A549 (cell line): ENCODE measurements around the gene CAMSAP1. TPM values are rescaled to one million over a fixed set of nuclear protein-coding genes. Genes with fewer than 3 reads are reported as not detected.

ENCODE experiments used
- ATAC-seq, 2 experiments: fragments of 200-7000 bp in 1 of 2; fragments of >200 bp in 1 of 2; cut with Nextera tagmentation in 1 of 2; cut with Tn5 transposase in 1 of 2; 3 replicates each; pipeline versions ENCODE4 v1.8.0 to v1.9.1; 2018 to 2020; ENCODE audit warnings: mild to moderate bottlenecking in 1 of 2, moderate library complexity in 1 of 2
- CTCF ChIA-PET: fragments of 300-600 bp; sonication (Branson Sonifier 250); formaldehyde crosslinking; extraction: SDS; loops from one replicate; lab custom pipeline; 2021; ENCODE audit warnings: antibody characterized with exemption, inconsistent platforms; lab: Yijun Ruan, JAX
- POLR2A ChIA-PET: fragments of 350-600 bp; formaldehyde crosslinking; extraction: SDS; loops from one replicate; lab custom pipeline; 2021; ENCODE audit warnings: antibody characterized with exemption, inconsistent platforms; lab: Yijun Ruan, JAX
- DNase-seq, 2 experiments: peaks; one replicate each; pipeline versions ENCODE4 v3.0.0 to v3.0.0-alpha.2; 2011 to 2016; ENCODE audit warnings: low read depth in 1 of 2, low spot score in 1 of 2
- FAIRE-seq: peaks from 2 replicates; lab custom pipeline; 2011; peaks lifted over from hg19 to GRCh38; lab: Jason Lieb, UNC
- H3K27ac ChIP-seq, 2 experiments: fragments of >200 bp; sonication (Bioruptor Twin); formaldehyde crosslinking; 3 replicates each; pipeline ENCODE4 v1.5.1; 2016 to 2017
- H3K4me1 ChIP-seq: fragments of >200 bp; sonication (Bioruptor Twin); formaldehyde crosslinking; 3 replicates; pipeline ENCODE4 v1.6.1; 2016
- H3K4me2 ChIP-seq: fragments of >200 bp; sonication (Bioruptor Twin); formaldehyde crosslinking; 3 replicates; pipeline ENCODE4 v1.6.1; 2016
- H3K4me3 ChIP-seq: fragments of >200 bp; sonication (Bioruptor Twin); formaldehyde crosslinking; 3 replicates; pipeline ENCODE4 v1.5.1; 2016
- H3K9me3 ChIP-seq: fragments of >200 bp; sonication (Bioruptor Twin); formaldehyde crosslinking; 3 replicates; pipeline ENCODE4 v1.6.1; 2016
- E2F6 ChIP-seq: IDR thresholded peaks from 2 replicates; pipeline ENCODE4 v1.6.1; 2012; ENCODE audit warnings: low read depth, borderline replicate concordance
- EHF ChIP-seq: fragments of 250-450 bp; sonication (Bioruptor Pico); IDR thresholded peaks from 2 replicates; pipeline ENCODE4 v1.5.0; 2020; ENCODE audit warnings: mild to moderate bottlenecking
- EP300 ChIP-seq, 2 experiments: fragments of >200 bp; sonication (Bioruptor Twin); formaldehyde crosslinking; IDR thresholded peaks; 2 replicates in 1 of 2; 3 replicates in 1 of 2; pipeline ENCODE4 v1.6.1; 2016 to 2017
- FOSL2 ChIP-seq, 2 experiments: fragments of 450-650 bp in 1 of 2; fragments of >200 bp in 1 of 2; sonication (Bioruptor Twin) in 1 of 2; formaldehyde crosslinking; IDR thresholded peaks; 2 replicates each; pipeline versions ENCODE4 v1.5.0 to v1.6.1; 2016 to 2020; ENCODE audit warnings: mild to moderate bottlenecking in 1 of 2, moderate library complexity in 1 of 2
- HOXA7 ChIP-seq: fragments of 250-450 bp; sonication (Bioruptor Pico); IDR thresholded peaks from 2 replicates; pipeline ENCODE4 v1.5.0; 2020; ENCODE audit warnings: mild to moderate bottlenecking, moderate library complexity
- KDM5A ChIP-seq: fragments of 200-600 bp; sonication (generic); IDR thresholded peaks from 2 replicates; pipeline ENCODE4 v1.6.1; 2016; ENCODE audit warnings: antibody characterized with exemption, mild to moderate bottlenecking
- MAFK ChIP-seq: fragments of 450-650 bp; IDR thresholded peaks from 2 replicates; pipeline ENCODE4 v1.6.1; 2014; ENCODE audit not compliant: partially characterized antibody
- MAZ ChIP-seq: fragments of 150-350 bp; IDR thresholded peaks from 2 replicates; pipeline ENCODE4 v1.6.1; 2014; ENCODE audit warnings: antibody characterized with exemption, low read depth, low read length, borderline replicate concordance
- MYC ChIP-seq: IDR thresholded peaks from 2 replicates; pipeline ENCODE4 v1.6.1; 2012; ENCODE audit warnings: mild to moderate bottlenecking, inconsistent platforms, low read length, improper control_type of control experiment, borderline replicate concordance
- PHF8 ChIP-seq: fragments of 200-600 bp; sonication (generic); IDR thresholded peaks from 2 replicates; pipeline ENCODE4 v1.6.1; 2016; ENCODE audit warnings: low read depth, mild to moderate bottlenecking, antibody characterized with exemption, moderate library complexity, borderline replicate concordance
- RFX5 ChIP-seq: fragments of 450-650 bp; IDR thresholded peaks from 2 replicates; pipeline ENCODE4 v1.7.1; 2014; ENCODE audit warnings: antibody characterized with exemption, mild to moderate bottlenecking, moderate library complexity
- TP53 ChIP-seq: fragments of 250-450 bp; sonication (Bioruptor Pico); IDR thresholded peaks from 2 replicates; pipeline ENCODE4 v1.5.0; 2021; ENCODE audit warnings: mild to moderate bottlenecking, moderate library complexity
- WGBS: methylation state at CpG from one replicate; pipeline ENCODE4 v1.1.6; 2017; ENCODE audit errors: missing lambda C conversion rate; 5-methylcytosine and 5-hydroxymethylcytosine counted together
- polyA plus RNA-seq, 4 experiments: library from polyadenylated mRNA; depleted of rRNA in 3 of 4; stranded (reverse); fragments of >200 nt; fragmentation: RNase III in 1 of 4; extraction: RNeasy Plus Mini Kit Qiagen cat#74134 plus additional on column Dnase treatment in 1 of 4; gene quantifications; 2 replicates in 3 of 4; 3 replicates in 1 of 4; pipeline ENCODE4 v1.2.3, GENCODE V29; 2011 to 2017
- TF ChIP-seq, protein P1 (sequence below): fragments of >200 bp; sonication (Bioruptor Twin); formaldehyde crosslinking; IDR thresholded peaks from 3 replicates; pipeline ENCODE4 v1.6.1; 2016
- TF ChIP-seq, protein P2 (sequence below): fragments of >200 bp; sonication (Bioruptor Twin); formaldehyde crosslinking; IDR thresholded peaks from 2 replicates; pipeline ENCODE4 v1.6.1; 2016
- TF ChIP-seq, protein P3 (sequence below): fragments of 250-450 bp; sonication (Bioruptor Pico); IDR thresholded peaks from 2 replicates; pipeline ENCODE4 v1.5.0; 2021; ENCODE audit warnings: mild to moderate bottlenecking, moderate library complexity, borderline replicate concordance
- TF ChIP-seq, protein P4 (sequence below): fragments of 250-450 bp; sonication (Bioruptor Pico); IDR thresholded peaks from 2 replicates; pipeline ENCODE4 v1.5.0; 2020; ENCODE audit warnings: low read depth, mild to moderate bottlenecking, moderate library complexity

CAMSAP1 gene
- polyA plus RNA-seq, 2 of the 4 experiments (the other 2 are of a cell fraction): 8.6 to 15.0 TPM

GRCh38 chr9:135758870-135759269, 148.5 kb downstream of the CAMSAP1 start:
- ChIA-PET POLR2A (no interaction called here), CTCF (interaction anchor here (0.8 to 0.9 kb wide), 2 partner anchors 29 to 73 kb away, joined by 3 read pairs; no protein-coding TSS in a partner anchor)
- DNase-seq (no peak), FAIRE-seq (no peak), ATAC-seq (no peak)
- H3K4me3 ChIP-seq: no peak overlapping the region
- no peak overlapping the region for H3K4me2 ChIP-seq
- 51% methylated on average over 6 of the region's 10 CpGs for WGBS
- H3K9me3 ChIP-seq: no peaks in the 10 kb centered on the region
- H3K4me1 ChIP-seq: no peaks in the 10 kb centered on the region
- H3K27ac ChIP-seq: no peak overlapping the region
- TF ChIP-seq E2F6 (no peak), MYC (no peak), KDM5A (no peak), RFX5 (no peak), EP300 (IDR thresholded peaks at IDR 0.05) (no peak), PHF8 (no peak), EHF (no peak), HOXA7 (no peak), MAZ (no peak), TP53 (no peak), FOSL2 (IDR thresholded peaks at IDR 0.05) (no peak), FOSL2 (CRISPR knock-in tag; IDR thresholded peaks at IDR 0.05) (no peak), MAFK (no peak)
- TF ChIP-seq, protein P1, sequence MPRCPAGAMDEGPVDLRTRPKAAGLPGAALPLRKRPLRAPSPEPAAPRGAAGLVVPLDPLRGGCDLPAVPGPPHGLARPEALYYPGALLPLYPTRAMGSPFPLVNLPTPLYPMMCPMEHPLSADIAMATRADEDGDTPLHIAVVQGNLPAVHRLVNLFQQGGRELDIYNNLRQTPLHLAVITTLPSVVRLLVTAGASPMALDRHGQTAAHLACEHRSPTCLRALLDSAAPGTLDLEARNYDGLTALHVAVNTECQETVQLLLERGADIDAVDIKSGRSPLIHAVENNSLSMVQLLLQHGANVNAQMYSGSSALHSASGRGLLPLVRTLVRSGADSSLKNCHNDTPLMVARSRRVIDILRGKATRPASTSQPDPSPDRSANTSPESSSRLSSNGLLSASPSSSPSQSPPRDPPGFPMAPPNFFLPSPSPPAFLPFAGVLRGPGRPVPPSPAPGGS: no peak
- TF ChIP-seq, protein P2, sequence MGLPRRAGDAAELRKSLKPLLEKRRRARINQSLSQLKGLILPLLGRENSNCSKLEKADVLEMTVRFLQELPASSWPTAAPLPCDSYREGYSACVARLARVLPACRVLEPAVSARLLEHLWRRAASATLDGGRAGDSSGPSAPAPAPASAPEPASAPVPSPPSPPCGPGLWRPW: no peak
- TF ChIP-seq, protein P3, sequence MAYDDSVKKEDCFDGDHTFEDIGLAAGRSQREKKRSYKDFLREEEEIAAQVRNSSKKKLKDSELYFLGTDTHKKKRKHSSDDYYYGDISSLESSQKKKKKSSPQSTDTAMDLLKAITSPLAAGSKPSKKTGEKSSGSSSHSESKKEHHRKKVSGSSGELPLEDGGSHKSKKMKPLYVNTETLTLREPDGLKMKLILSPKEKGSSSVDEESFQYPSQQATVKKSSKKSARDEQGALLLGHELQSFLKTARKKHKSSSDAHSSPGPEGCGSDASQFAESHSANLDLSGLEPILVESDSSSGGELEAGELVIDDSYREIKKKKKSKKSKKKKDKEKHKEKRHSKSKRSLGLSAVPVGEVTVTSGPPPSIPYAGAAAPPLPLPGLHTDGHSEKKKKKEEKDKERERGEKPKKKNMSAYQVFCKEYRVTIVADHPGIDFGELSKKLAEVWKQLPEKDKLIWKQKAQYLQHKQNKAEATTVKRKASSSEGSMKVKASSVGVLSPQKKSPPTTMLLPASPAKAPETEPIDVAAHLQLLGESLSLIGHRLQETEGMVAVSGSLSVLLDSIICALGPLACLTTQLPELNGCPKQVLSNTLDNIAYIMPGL: no peak
- TF ChIP-seq, protein P4, sequence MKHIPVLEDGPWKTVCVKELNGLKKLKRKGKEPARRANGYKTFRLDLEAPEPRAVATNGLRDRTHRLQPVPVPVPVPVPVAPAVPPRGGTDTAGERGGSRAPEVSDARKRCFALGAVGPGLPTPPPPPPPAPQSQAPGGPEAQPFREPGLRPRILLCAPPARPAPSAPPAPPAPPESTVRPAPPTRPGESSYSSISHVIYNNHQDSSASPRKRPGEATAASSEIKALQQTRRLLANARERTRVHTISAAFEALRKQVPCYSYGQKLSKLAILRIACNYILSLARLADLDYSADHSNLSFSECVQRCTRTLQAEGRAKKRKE (CRISPR knock-in tag): no peak

Other genes starting within 250 kb of the CAMSAP1 start
- gene LCN9, start 244.2 kb downstream of the CAMSAP1 start, polyA plus RNA-seq (2011; rRNA removed): not detected in 2 replicates
- not detected in 3 replicates for gene LCN9, start 244.2 kb downstream of the CAMSAP1 start, polyA plus RNA-seq (2017; fragmentation: RNase III; extraction: RNeasy Plus Mini Kit Qiagen cat#74134 plus additional on column Dnase treatment)
- not detected in 2 replicates for gene SOHLH1, start 208.1 kb downstream of the CAMSAP1 start, polyA plus RNA-seq (2011; rRNA removed)
- not detected in 3 replicates for gene SOHLH1, start 208.1 kb downstream of the CAMSAP1 start, polyA plus RNA-seq (2017; fragmentation: RNase III; extraction: RNeasy Plus Mini Kit Qiagen cat#74134 plus additional on column Dnase treatment)
- not detected in 2 replicates for gene KCNT1, start 205.4 kb downstream of the CAMSAP1 start, polyA plus RNA-seq (2011; rRNA removed)
- not detected in 3 replicates for gene KCNT1, start 205.4 kb downstream of the CAMSAP1 start, polyA plus RNA-seq (2017; fragmentation: RNase III; extraction: RNeasy Plus Mini Kit Qiagen cat#74134 plus additional on column Dnase treatment)
- gene UBAC1, start 53.8 kb upstream of the CAMSAP1 start, polyA plus RNA-seq (2011; rRNA removed): 31.5 and 37.6 TPM in 2 replicates
- gene UBAC1, start 53.8 kb upstream of the CAMSAP1 start, polyA plus RNA-seq (2017; fragmentation: RNase III; extraction: RNeasy Plus Mini Kit Qiagen cat#74134 plus additional on column Dnase treatment): 28.7 to 30.8 TPM (median 29.8 TPM) in 3 replicates
- gene NACC2, start 187.7 kb upstream of the CAMSAP1 start, polyA plus RNA-seq (2011; rRNA removed): 12.7 and 16.1 TPM in 2 replicates
- gene NACC2, start 187.7 kb upstream of the CAMSAP1 start, polyA plus RNA-seq (2017; fragmentation: RNase III; extraction: RNeasy Plus Mini Kit Qiagen cat#74134 plus additional on column Dnase treatment): 28.4 to 29.5 TPM (median 29.2 TPM) in 3 replicates
- gene TMEM250, start 211.3 kb upstream of the CAMSAP1 start, polyA plus RNA-seq (2011; rRNA removed): 13.0 and 15.3 TPM in 2 replicates
- gene TMEM250, start 211.3 kb upstream of the CAMSAP1 start, polyA plus RNA-seq (2017; fragmentation: RNase III; extraction: RNeasy Plus Mini Kit Qiagen cat#74134 plus additional on column Dnase treatment): 31.4 to 35.2 TPM (median 34.0 TPM) in 3 replicates